Brain microvascular endothelial cell (primary cell): ENCODE results near the gene NEURL3.

Experiments
- DNase-seq: peaks from one replicate; pipeline ENCODE4 v3.0.0-alpha.2; 2020
- H3K27ac ChIP-seq: fragments of 250-450 bp; sonication (Bioruptor Pico); 2 replicates; pipeline ENCODE4 v1.5.1; 2020; ENCODE audit warnings: mild to moderate bottlenecking, moderate library complexity
- H3K27me3 ChIP-seq: fragments of 250-450 bp; sonication (Bioruptor Pico); replicated peaks from 2 replicates; pipeline ENCODE4 v1.5.1; 2020; ENCODE audit warnings: mild to moderate bottlenecking
- H3K36me3 ChIP-seq: fragments of 250-450 bp; sonication (Bioruptor Pico); replicated peaks from 2 replicates; pipeline ENCODE4 v1.5.1; 2020; ENCODE audit warnings: mild to moderate bottlenecking
- H3K4me3 ChIP-seq: 2 replicates; pipeline ENCODE4 v1.5.1; 2011; ENCODE audit warnings: low read depth, mild to moderate bottlenecking, control low read depth, low read length, moderate library complexity
- CTCF ChIP-seq: IDR thresholded peaks from 2 replicates; pipeline ENCODE4 v1.5.1; 2011; ENCODE audit warnings: low read depth, mild to moderate bottlenecking, moderate library complexity, low read length, control low read depth, inconsistent platforms; ENCODE audit errors: missing control alignments
- in situ Hi-C: cut with HindIII; loops from 2 replicates; pipeline ENCODE4 v1.10.0; 2017; ENCODE audit warnings: low sequenced_read_pairs, low pct_ligation_motif_present

NEURL3 gene

GRCh38 chr2:96521219-96521618, 16.1 kb upstream of the NEURL3 start:
- no peak for DNase-seq
- Histone ChIP-seq H3K4me3 (no peak overlapping the region), H3K36me3 (no peaks in the 10 kb centered on the region), H3K27ac (no peak overlapping the region), H3K27me3 (no peaks in the 10 kb centered on the region)
- in situ Hi-C loops: no loop called here
- no peak for TF ChIP-seq CTCF

DNA sequence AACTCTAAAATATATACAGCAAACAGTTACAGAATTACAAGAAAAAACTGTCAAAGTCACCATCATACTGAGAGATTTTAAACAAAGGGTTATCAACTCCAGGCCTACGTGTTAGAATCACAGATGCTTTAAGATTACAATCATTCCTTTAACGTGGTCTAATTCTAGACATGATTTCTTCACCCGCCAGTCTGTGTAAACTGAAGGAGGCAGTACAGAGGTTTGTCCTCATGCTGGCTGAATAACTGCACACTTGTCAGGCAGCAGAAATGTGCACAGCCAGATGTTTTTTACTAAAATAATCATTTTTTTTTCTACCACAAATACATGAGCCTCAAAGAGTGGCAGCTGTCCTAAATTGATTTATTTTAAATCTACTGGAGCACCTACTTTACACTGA, 15.5 kb upstream of the NEURL3 start:
- no peak for TF ChIP-seq CTCF
- DNase-seq: no peak
- Histone ChIP-seq H3K27me3 (no peaks in the 10 kb centered on the region), H3K27ac (no peak overlapping the region), H3K36me3 (no peaks in the 10 kb centered on the region), H3K4me3 (no peak overlapping the region)
- in situ Hi-C loops: no loop called here

DNA sequence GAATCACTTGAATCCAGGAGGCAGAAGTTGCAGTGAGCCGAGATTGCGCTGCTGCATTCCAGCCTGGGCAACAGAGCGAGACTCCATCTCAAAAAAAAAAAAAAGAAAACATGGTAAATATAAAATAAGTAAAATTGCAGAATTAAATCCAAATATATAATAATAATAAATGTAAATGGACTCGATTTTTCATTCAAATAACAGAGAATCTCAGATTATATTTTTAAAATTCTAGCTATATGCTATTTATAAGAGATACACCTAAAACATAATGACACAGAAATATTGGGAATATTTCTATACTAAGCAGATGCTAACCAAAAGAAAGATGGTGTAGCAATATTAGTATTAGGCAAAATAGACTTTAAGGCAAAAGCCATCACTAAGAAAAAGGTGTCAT, 15.1 kb upstream of the NEURL3 start:
- Histone ChIP-seq H3K36me3 (no peaks in the 10 kb centered on the region), H3K4me3 (no peak overlapping the region), H3K27ac (no peak overlapping the region), H3K27me3 (no peaks in the 10 kb centered on the region)
- no peak for DNase-seq
- TF ChIP-seq CTCF: no peak
- in situ Hi-C loops: no loop called here

DNA sequence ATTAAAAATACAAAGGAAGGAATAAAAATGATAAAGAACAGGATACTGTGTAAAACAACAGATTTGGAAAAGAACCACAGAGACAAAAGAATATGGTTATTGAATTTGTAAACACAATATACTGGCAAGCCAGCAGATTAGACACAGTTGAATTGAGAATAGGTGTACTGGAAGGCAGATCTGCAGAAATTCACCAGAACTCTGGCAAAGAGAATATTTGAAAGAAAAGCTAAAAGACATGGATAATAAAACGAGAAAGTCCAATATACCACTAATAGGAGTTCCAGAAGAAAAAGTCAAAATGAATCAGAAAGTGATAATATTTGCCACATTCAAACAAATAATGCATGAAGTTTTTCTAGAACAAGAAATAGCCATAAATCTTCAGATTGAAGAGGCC, 11.9 kb upstream of the NEURL3 start:
- H3K4me3 ChIP-seq: no peak overlapping the region
- DNase-seq: no peak
- no peaks in the 10 kb centered on the region for H3K27me3 ChIP-seq
- TF ChIP-seq CTCF: no peak
- no peak overlapping the region for H3K27ac ChIP-seq
- in situ Hi-C loops: no loop called here
- H3K36me3 ChIP-seq: no peaks in the 10 kb centered on the region

DNA sequence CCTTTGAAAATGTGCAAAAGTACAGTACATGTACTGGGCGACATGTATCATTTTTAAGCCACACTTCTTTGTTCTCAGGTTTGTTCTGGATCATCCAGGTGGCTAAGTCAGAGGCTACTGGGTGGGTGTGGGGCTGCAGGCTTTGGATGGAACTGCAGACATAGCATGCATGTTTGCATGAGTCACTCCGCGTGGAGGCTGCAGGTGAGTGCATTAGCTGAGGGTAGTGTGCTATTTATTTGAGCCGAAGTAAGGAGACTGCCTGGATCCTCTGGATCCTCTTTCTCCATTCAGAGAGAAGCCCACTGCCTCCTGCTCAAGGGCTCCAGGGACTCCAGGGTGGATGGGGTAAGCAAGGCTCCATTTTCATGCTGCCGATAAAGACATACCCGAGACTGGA, 9.4 kb upstream of the NEURL3 start:
- no peak for TF ChIP-seq CTCF
- Histone ChIP-seq H3K36me3 (no peaks in the 10 kb centered on the region), H3K27ac (no peak overlapping the region), H3K27me3 (peaks cover 2% of the 10 kb centered on the region), H3K4me3 (no peak overlapping the region)
- DNase-seq: no peak
- in situ Hi-C loops: no loop called here

DNA sequence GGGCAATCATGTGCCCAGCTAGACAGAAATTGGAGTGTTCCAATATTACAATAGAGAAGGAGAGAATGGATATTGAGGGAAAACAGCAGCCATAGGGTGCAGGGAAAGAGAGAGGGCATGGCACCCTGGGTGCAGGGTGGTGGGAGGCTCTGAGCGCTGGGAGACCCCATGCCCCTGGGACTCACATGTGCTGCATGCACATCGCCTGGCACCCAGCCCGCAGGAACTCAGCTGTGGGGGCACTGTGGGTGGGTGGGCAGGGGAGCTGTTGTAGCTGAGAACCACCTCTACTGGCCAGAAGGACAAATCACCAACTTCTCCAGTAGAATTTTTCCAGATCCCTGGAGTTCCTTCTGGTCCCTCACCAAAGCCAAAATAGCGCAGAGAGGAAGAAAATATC, 7.2 kb upstream of the NEURL3 start:
- Histone ChIP-seq H3K27ac (no peak overlapping the region), H3K4me3 (no peak overlapping the region), H3K27me3 (peaks cover 2% of the 10 kb centered on the region), H3K36me3 (no peaks in the 10 kb centered on the region)
- TF ChIP-seq CTCF: no peak
- in situ Hi-C loops: no loop called here
- no peak for DNase-seq
